KOPT-K1 (cell line): ENCODE data around the gene SLC35A4.
"Not testable (repeated sequence)": the region's sequence is repeated elsewhere in the genome, so short reads cannot be mapped to it uniquely, and the experiment has no call there.

ENCODE experiments used
- H3K27ac ChIP-seq: fragments of 200-600 bp; sonication (generic); 2 replicates; pipeline ENCODE4 v1.5.1; 2016; ENCODE audit warnings: antibody characterized with exemption, mild to moderate bottlenecking, low read depth, low read length; ENCODE audit not compliant: poor library complexity, severe bottlenecking
- H3K36me3 ChIP-seq: fragments of 200-600 bp; sonication (generic); 2 replicates; pipeline ENCODE4 v1.5.1; 2017; ENCODE audit warnings: antibody characterized with exemption, mild to moderate bottlenecking, low read length, moderate library complexity; ENCODE audit not compliant: insufficient read depth
- H3K9me3 ChIP-seq: fragments of 200-600 bp; sonication (generic); 2 replicates; pipeline ENCODE4 v1.5.1; 2017; ENCODE audit warnings: antibody characterized with exemption, low read length, mild to moderate bottlenecking; ENCODE audit not compliant: insufficient read depth, poor library complexity, severe bottlenecking

SLC35A4 gene

DNA sequence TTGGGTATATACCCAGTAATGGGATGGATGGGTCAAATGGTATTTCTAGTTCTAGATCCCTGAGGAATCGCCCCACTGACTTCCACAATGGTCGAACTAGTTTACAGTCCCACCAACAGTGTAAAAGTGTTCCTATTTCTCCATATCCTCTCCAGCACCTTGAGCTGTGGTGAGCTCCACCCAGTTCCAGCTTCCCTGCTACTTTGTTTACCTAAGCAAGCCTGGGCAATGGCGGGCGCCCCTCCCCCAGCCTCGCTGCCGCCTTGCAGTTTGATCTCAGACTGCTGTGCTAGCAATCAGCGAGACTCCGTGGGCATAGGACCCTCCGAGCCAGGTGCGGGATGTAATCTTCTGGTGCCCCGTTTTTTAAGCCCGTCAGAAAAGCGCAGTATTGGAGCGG is 28.4 kb downstream of the SLC35A4 start:
- H3K27ac ChIP-seq, H3K36me3 ChIP-seq, H3K9me3 ChIP-seq: not testable (repeated sequence)

GRCh38 chr5:140594169-140594568 is 29.5 kb downstream of the SLC35A4 start:
- Histone ChIP-seq H3K9me3 (no peaks in the 10 kb centered on the region), H3K36me3 (no peaks in the 10 kb centered on the region), H3K27ac (no peak overlapping the region)

DNA sequence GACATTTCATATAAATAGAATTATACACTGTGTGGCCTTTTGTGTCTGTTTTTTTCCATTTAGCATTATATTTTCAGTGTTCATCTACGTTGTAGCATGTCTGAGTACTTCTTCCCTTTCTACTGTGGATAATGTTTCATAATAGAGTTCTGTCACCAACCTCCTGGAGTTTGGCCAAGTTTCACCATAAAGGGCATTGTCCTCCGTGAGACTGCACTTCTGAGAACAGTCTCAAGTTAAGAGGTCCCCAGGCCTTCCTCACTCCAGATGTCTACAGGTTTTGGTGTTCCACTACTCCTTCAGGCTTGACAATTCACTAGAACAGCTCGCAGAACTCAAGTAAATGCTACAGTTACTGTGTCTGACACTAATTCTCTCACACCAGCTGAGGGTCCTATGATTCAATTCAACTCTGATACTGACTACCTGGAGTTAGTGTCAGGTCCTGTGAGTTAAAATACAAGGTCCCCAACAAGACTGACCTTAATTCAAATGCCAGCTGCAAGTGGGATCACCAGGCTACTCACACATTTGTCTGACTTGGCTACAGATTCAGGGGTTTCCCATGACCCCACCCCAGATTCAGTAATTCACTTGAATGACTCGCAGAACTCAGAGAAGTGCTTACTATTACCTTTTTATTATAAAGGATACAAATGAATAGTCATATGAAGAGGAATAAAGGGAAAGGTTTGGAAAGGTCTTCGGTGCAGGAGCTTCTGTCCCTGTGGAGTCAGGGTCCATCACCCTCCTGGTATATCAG is 31.1 kb downstream of the SLC35A4 start:
- H3K9me3 ChIP-seq = no peaks in the 10 kb centered on the region
- no peaks in the 10 kb centered on the region for H3K36me3 ChIP-seq
- no peak overlapping the region for H3K27ac ChIP-seq

- Histone ChIP-seq H3K9me3 (no peaks in the 10 kb centered on the region), H3K36me3 (no peaks in the 10 kb centered on the region), H3K27ac (no peak overlapping the region)
These were observed 31.7 kb downstream of the SLC35A4 start for GRCh38 chr5:140596321-140596741.

- Histone ChIP-seq H3K27ac (no peak overlapping the region), H3K36me3 (no peaks in the 10 kb centered on the region), H3K9me3 (no peaks in the 10 kb centered on the region)
These were observed 34.2 kb downstream of the SLC35A4 start for GRCh38 chr5:140598836-140599235.

GRCh38 chr5:140600096-140600495 is 35.5 kb downstream of the SLC35A4 start:
- Histone ChIP-seq H3K9me3 (no peaks in the 10 kb centered on the region), H3K36me3 (no peaks in the 10 kb centered on the region), H3K27ac (no peak overlapping the region)

DNA sequence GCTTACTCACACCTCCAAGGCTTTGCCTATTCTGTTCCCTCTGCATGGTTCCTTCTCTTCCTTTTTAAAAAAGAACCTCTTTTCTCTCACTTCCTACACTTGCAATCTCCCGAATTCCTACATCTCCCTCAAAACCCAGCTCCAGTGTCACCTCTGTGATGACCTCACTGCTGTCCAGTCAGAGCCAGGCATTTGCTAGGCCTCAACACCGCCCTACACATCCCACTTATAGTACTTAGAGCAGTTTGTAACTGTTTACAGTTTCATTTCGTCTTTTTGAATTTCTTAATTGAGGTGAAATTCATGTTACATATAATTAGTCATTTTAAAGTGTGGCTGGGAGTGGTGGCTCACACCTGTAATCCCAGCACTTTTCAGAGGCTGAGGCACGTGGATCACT is 37.5 kb downstream of the SLC35A4 start:
- Histone ChIP-seq H3K36me3 (no peaks in the 10 kb centered on the region), H3K9me3 (no peaks in the 10 kb centered on the region), H3K27ac (no peak overlapping the region)

DNA sequence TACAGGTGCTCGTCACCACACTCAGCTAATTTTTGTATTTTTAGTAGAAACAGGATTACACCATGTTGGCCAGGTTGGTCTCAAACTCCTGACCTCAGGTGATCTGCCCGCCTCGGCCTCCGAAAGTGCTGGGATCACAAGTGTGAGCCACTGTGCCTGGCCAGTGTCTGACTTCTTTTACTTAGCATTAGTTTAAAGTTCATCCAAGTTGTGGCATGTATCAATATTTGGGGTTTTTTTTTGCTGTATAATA is 38.7 kb downstream of the SLC35A4 start:
- H3K9me3 ChIP-seq, H3K36me3 ChIP-seq, H3K27ac ChIP-seq: not testable (repeated sequence)

DNA sequence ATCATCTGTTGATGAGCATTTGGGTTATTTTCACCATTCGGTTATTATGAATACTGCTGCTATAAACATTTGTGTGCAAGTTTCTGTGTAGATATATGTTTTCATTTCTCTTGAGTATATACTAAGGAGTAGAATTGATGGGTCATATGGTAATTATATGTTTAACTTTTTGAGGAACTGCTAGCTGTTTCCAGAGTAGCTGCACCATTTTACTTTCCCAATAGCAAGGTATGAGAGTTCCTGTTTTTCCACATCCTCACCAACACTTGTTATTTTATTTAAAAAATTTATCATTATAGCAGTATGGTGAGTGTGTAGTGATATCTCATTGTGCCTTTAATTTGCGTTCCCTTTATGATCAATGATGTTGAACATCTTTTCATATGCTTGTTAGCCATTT is 39.1 kb downstream of the SLC35A4 start:
- Histone ChIP-seq H3K9me3 (no peaks in the 10 kb centered on the region), H3K27ac (no peak overlapping the region), H3K36me3 (no peaks in the 10 kb centered on the region)

- no peaks in the 10 kb centered on the region for H3K36me3 ChIP-seq
- no peak overlapping the region for H3K27ac ChIP-seq
- no peaks in the 10 kb centered on the region for H3K9me3 ChIP-seq
These were observed 41.3 kb downstream of the SLC35A4 start for GRCh38 chr5:140605879-140606278.

GRCh38 chr5:140607031-140607430 is 42.4 kb downstream of the SLC35A4 start:
- Histone ChIP-seq H3K9me3 (no peaks in the 10 kb centered on the region), H3K27ac (no peak overlapping the region), H3K36me3 (no peaks in the 10 kb centered on the region)

- Histone ChIP-seq H3K27ac (no peak overlapping the region), H3K36me3 (no peaks in the 10 kb centered on the region), H3K9me3 (no peaks in the 10 kb centered on the region)
These were observed 44.1 kb downstream of the SLC35A4 start for GRCh38 chr5:140608722-140609121.

DNA sequence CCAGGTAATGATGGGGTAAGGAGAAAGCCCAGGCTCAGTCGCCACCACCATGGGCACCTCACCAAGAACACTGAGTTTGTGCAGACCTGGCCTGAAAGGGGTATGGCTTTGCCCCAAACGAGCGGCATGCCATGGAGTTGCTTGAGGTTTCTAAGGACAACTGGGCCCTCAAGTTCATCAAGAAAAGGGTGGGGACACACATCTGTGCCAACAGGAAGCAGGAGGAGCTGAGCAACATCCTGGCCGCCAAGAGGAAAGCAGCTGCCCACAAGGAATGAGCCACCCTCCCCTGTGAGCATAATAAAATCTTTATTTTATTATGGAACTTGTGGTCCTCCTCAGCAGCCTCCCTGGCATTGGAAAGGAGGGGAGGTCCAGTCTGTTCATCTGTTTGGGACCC is 44.5 kb downstream of the SLC35A4 start:
- no peak overlapping the region for H3K27ac ChIP-seq
- H3K36me3 ChIP-seq = no peaks in the 10 kb centered on the region
- no peaks in the 10 kb centered on the region for H3K9me3 ChIP-seq

- no peaks in the 10 kb centered on the region for H3K9me3 ChIP-seq
- H3K36me3 ChIP-seq = no peaks in the 10 kb centered on the region
- no peak overlapping the region for H3K27ac ChIP-seq
These were observed 46.4 kb downstream of the SLC35A4 start for GRCh38 chr5:140611020-140611521.
